SKM-1 (cell line): ENCODE results near the gene SMAD3.

Experiments
- DNase-seq: peaks from one replicate; lab custom pipeline; 2025; ENCODE audit not compliant: unreplicated experiment; lab: John Stamatoyannopoulos, UW

SMAD3 gene

GRCh38 chr15:67124911-67125588 is 59.6 kb downstream of the SMAD3 start:
- no peak for DNase-seq

GRCh38 chr15:67125589-67126502 is 60.4 kb downstream of the SMAD3 start:
- DNase-seq, result no peak

DNA sequence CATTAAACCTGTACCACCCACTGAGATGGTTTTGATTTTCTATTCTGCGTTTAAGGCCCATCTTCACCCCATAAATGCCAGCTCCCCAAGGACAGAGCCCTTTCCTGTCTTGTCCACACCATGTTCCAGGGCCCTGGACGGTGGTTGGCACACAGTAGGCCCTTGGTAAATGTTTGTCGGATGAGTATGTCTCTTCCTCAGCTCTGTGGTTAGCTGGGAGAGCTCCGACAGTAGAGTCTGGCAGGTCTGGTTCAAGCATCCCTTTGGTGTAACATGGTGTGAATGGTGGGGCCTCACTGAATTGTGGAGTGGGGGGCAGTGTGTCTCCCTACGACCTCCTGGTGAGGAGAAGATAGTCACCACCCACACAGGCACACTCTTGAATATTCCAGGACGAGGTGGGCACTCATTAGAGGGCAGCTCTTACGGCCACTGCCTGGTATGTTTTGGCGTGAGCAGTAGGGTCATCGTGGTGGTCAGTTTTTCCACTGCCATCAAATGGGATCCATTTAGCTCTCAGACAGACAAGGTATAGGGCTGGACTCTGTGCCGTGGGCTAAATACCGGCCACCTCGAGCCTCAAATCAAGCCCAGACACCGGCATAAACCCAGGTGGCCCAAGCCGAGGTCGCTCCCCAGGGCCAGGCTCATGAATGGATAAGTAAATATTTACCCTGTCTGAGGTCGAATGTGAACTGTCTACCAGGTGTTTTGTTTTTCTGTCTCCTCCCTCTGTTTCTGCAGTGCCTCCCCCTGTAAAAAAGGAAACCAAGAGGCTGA is 61.3 kb downstream of the SMAD3 start:
- DNase-seq, result no peak

GRCh38 chr15:67127331-67127664 is 61.9 kb downstream of the SMAD3 start:
- DNase-seq, result no peak

DNA sequence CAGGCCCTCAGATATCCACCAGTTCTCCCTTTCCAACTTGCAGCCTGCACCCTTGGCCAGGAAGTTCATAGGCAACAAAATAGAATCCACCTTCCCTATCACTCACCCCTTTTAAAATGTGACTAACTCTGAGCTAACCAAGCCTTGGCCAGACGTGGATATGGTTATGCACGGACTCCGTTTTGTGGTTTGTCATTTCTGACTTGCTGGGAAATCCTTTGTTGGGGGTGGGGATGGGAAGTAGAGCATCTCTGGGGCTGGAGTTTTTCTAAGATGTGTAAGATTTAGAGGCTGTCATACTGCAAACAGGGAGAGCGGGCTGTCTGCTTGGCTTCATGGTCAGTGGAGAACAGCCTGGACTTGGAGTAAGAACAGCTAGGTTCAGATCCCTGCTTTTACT is 62.6 kb downstream of the SMAD3 start:
- no peak for DNase-seq

- no peak for DNase-seq
Observed at GRCh38 chr15:67130166-67130565, 64.8 kb downstream of the SMAD3 start.

- no peak for DNase-seq
Observed at GRCh38 chr15:67130673-67131601, 65.5 kb downstream of the SMAD3 start.

DNA sequence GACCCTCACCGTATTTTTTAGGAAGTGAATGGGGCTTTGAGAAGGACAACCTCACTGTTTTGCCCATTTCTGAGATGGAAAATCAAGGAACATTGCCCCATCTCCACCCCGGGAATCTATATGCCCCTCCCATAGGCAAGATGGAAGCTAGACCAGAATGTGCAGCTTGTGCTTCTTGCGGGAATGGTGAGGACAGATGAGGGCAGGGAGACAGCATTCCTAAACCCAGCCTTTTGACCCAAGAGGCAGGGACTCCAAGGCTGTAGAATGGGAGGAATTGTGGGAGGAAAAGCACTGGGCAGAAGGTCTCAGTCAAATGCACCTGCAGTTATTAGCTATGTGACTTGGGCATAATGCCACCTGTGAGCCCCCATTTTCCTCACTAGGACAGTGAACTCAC is 66.9 kb downstream of the SMAD3 start:
- DNase-seq, result no peak

DNA sequence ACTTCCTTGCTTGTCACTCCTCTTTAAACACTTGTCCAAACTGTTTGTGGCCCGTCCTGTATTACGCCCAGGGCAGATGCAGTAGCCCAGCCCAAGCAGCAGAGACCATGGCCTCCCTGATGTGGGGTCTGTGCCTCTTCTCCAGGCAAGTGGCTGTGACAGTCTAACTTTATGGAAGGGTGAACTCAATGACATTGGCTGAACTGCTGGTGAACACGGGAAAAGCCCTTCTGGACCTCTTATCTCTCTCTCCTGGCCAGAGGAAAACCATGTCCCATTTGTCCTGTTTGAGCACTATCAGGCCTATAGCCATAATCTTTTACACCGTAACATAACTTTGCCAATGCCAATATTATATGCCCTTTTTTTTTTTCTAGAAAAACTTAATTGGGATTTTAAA is 67.6 kb downstream of the SMAD3 start:
- no peak for DNase-seq

DNA sequence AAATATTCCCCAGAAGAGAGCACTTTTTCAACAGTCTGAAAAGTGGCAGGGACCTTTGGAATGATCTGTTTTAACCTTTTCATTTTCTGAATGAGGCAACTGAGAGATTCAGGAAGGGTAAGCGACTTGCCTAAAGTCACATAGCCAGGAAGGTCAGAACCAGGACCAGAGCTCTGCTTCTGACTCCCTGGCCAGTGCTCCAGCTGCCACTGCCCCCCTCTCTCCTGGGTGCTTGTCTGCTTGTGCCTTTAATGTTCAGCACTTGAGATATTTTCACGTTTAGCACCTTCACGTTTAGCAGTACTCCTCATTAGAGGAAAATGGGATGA is 68.3 kb downstream of the SMAD3 start:
- DNase-seq, result no peak

- no peak for DNase-seq
Observed at GRCh38 chr15:67134067-67134838, 68.9 kb downstream of the SMAD3 start.

- no peak for DNase-seq
Observed at GRCh38 chr15:67134871-67135492, 69.6 kb downstream of the SMAD3 start.

DNA sequence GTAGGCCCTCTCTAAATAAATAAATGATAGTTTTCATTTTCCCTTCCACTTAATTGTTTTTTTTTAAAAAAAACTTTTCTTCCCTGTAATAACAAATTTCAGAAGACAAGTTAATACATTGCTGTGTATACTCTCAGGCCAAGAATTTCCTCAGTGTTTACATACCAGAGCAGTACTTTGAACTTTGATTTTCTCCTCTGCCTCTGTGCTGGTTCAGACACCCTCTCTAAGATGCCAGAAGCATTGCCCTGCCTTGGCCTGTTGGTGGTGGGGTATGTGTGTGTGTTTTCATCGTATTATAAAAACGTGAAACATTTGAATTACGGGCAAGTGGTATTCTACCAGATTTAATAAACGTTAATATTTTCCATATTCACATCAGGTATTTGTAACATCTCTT is 70.1 kb downstream of the SMAD3 start:
- DNase-seq, result no peak

DNA sequence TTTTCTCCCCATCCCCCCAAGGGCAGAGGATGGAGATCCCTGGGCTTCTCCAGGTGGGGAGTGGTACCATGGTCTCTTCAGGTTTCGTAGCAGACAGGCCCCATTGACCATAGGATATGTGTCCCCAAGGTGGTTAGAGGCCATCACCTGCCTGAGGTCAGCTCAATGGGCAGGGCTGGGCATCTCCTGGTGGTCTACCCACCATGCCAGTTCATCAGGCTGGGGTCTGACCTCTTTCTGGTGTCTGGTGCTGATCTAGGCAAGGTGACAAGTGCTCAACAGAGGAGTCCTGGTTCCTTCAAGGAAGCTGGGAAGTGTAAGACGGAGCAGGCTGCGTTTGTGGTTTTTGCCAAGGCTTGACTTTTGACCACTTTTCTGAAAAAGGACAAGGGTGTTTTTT is 71.4 kb downstream of the SMAD3 start:
- no peak for DNase-seq

GRCh38 chr15:67137319-67137718 is 71.9 kb downstream of the SMAD3 start:
- DNase-seq, result no peak

GRCh38 chr15:67137951-67138848 is 72.8 kb downstream of the SMAD3 start:
- DNase-seq, result no peak

GRCh38 chr15:67138891-67139855 is 73.8 kb downstream of the SMAD3 start:
- no peak for DNase-seq
